ENCODE data around the gene HKDC1.

Gene HKDC1

DNA sequence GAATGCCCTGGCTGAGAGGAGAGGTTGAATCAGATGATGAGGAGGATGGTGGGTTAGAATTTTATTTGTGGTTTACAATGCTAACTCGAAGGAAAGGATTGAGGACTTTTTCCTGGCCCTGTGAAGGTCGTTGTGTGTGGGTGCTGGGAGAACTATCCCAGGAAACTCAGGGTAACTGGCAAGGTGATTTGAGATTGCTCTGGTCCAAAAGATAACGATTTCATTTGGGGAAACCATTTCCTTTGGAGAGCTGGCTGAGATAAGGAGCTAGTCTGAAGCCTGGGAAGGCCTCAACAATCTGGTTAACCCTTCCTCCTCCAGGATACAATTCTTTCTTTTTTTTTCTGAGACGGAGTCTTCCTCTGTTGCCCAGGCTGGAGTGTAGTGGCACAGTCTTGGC lies 91.2 kb downstream of the HKDC1 start:
- TF ChIP-seq, protein P1, sequence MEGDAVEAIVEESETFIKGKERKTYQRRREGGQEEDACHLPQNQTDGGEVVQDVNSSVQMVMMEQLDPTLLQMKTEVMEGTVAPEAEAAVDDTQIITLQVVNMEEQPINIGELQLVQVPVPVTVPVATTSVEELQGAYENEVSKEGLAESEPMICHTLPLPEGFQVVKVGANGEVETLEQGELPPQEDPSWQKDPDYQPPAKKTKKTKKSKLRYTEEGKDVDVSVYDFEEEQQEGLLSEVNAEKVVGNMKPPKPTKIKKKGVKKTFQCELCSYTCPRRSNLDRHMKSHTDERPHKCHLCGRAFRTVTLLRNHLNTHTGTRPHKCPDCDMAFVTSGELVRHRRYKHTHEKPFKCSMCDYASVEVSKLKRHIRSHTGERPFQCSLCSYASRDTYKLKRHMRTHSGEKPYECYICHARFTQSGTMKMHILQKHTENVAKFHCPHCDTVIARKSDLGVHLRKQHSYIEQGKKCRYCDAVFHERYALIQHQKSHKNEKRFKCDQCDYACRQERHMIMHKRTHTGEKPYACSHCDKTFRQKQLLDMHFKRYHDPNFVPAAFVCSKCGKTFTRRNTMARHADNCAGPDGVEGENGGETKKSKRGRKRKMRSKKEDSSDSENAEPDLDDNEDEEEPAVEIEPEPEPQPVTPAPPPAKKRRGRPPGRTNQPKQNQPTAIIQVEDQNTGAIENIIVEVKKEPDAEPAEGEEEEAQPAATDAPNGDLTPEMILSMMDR (conservative IDR thresholded peaks at IDR 0.05; ENCODE audit: low read depth, low read length) = no peak
- no peak for DNase-seq (ENCODE audit: low read depth)
- H3K4me3 ChIP-seq (ENCODE audit: low read depth, low read length) = no peak overlapping the region

DNA sequence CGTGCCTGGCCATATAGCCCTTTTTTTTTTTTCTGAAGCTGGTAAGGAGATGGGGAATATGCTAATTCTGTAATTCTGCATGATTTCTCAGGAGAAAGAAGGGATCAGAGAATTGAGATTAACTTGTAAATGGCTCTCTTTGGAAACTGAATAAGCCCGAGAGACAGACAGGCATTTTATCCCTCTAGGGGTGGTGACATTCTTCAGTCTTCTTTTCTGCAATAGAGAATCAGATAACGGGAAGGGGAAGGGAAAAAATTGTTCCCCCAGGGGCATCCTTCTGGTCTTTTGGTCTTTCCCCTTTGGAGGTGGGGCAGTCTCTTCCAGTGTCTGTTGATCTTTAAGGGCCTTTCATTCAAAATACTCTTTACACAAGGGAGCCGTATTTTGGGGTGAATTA lies 92.4 kb downstream of the HKDC1 start:
- no peak overlapping the region for H3K4me3 ChIP-seq (ENCODE audit: low read depth, low read length)
- DNase-seq (ENCODE audit: low read depth) = no peak
- TF ChIP-seq, protein P1 (conservative IDR thresholded peaks at IDR 0.05; ENCODE audit: low read depth, low read length) = no peak

DNA sequence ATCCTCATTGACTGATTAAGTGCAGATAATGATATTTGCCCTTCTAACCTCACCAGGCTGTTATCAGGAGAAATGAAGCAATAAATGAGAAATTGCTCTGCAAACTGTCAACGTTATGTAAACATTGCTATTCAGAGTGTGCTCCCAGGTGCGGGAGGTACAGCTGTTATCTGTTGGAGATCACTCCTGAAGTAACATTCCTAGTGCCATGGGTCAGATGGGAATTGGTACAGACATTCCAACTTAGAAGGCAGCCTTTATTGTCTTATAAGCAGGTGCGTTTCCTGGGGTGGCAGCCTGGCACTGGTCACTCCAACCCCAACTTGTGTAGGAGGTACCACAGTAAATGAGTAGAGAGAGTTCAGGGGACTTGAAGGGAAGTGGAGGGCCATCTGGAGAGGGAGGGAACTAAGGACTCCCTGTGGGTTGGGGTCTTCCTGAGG lies 95.0 kb downstream of the HKDC1 start:
- no peak overlapping the region for H3K4me3 ChIP-seq (ENCODE audit: low read depth, low read length)
- TF ChIP-seq, protein P1 (conservative IDR thresholded peaks at IDR 0.05; ENCODE audit: low read depth, low read length) = no peak
- no peak for DNase-seq (ENCODE audit: low read depth)

DNA sequence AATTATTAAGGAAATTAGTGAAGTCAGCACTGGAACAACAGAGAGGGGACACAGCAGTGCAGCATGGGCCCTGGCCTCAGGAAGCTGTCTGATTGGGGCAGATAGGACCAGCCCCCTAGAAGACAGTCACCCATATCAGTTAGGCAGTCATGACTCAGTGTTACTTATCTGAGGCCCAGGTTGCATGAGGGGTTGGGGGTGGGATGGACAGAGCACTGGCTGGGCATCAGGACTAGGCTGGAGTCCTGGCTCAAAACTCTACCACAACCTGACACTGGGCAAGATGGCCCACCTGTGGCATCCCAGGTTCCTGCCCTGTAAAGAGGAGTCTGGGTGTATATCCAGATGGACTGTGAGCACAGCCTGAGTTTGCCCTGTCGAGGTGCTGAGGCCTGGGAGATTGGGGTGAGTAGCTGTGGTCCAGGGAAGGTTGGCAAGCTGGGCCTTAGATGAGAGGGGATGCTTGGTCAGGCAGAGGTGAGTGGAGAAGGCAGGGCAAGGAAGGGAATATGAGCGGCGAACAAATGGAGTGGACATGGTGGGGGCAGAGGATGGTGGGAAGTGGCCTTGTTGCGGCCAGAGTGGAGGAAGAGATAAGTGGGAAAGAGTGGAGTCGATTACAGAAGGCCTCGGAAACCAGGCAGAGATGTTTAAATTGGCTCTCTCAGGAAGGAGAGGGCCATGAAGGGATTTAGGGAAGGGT lies 95.6 kb downstream of the HKDC1 start:
- no peak for DNase-seq (ENCODE audit: low read depth)
- TF ChIP-seq, protein P1 (conservative IDR thresholded peaks at IDR 0.05; ENCODE audit: low read depth, low read length) = no peak
- H3K4me3 ChIP-seq (ENCODE audit: low read depth, low read length) = no peak overlapping the region

DNA sequence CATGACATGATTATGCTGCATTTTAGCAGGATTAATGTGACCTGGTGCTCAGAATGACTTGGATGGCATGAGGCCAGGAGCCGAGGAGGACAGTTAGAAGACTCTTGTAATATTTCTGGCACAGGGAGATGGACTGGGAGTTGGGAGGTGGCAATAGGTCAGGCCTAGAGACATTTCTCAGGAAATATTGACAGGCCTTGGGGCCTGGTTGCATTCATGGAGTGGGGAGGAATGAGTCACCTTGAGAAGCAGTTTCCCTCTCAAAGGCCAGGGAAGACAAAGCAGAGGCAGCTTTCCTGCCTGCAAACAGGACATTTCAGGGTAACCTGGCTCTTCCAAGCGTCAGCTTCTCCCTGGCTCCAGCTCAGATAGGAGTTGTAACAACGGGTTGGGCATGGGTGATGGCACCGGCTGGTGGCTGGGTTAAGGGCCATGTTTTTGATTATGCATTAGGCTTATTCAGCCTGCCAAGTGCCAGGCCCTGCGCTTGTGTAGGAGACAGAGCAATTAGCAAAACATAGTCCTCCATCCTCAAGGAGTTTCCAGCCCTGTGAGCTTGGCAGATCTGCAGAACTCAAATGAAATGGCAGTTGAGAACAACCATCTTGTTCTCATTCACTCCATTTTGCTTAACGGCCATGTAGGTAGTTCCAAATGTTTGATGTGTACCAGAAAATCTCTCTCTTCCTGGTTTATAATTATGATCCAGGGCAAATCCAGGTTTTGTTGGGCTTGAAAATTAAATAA lies 96.4 kb downstream of the HKDC1 start:
- no peak overlapping the region for H3K4me3 ChIP-seq (ENCODE audit: low read depth, low read length)
- DNase-seq (ENCODE audit: low read depth) = peak; percentile 47
- TF ChIP-seq, protein P1 (conservative IDR thresholded peaks at IDR 0.05; ENCODE audit: low read depth, low read length) = no peak

Data from choroid plexus epithelial cell (primary cell).